ENCODE measurements around the gene OBP2A.
"Not testable (repeated sequence)": the region's sequence is repeated elsewhere in the genome, so short reads cannot be mapped to it uniquely, and the experiment has no call there.

Gene OBP2A

DNA sequence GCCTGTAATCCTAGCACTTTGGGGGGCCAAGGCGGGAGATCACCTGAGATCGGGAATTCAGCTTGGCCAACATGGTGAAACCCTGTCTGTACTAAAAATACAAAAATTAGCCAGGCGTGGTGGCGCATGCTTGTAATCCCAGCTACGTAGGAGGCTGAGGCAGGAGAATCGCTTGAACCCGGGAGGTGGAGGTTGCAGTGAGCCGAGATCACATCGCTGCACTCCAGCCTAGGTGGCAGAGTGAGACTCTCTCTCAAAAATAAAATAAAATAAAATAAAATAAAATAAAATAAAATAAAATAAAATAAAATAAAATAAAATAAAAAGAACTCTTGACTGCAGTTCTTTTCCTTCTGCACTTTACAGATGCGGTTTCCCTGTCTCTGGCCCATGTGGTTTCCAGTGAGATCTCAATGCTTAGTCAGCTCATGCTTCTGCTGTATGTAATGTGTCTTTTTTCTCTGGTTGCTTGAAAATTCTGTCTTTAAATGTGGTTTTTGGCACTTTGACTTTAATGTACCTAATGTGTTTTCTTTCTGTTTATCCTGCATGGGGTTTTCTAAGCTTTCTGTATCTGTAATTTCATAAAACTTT lies 17.0 kb upstream of the OBP2A start:
- DNase-seq: not testable (repeated sequence)

DNA sequence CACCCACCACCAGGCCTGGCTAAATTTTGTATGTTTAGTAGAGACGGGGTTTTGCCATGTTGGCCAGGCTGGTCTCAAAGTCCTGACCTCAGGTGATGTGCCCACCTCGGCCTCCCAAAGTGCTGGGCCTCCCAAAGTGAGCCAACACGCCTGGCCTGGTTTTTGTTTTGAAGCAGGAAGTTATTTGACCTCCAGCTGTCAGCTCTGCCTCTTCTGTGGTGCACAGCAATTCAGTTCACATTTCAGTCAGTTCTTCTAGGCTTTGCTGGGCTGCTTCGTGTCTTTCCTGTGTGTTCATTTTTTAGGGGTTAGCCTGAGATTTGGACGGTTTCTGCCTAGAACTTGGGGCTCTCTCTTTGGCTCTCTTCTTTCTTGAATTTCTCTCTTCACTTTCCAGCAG lies 15.8 kb upstream of the OBP2A start:
- DNase-seq: no peak

DNA sequence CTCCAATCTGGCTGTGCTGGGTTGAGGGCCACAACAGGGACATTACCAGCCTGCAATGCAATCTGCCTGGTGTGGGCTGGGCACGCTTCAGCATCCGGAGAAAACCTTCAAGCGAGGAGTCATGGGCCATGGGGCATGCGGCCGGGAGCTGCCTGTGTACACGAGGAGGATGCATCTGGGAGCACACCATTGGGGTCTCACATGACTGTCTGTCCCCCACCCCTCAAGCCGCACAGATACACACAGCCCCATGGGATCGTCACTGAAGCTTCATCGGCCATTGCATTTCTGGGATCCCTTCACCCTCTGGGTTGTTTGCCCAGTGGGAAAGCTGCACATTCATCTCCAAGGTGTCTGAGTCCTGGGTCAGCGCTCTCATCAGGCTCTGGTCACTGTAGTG lies 14.8 kb upstream of the OBP2A start:
- no peak for DNase-seq

DNA sequence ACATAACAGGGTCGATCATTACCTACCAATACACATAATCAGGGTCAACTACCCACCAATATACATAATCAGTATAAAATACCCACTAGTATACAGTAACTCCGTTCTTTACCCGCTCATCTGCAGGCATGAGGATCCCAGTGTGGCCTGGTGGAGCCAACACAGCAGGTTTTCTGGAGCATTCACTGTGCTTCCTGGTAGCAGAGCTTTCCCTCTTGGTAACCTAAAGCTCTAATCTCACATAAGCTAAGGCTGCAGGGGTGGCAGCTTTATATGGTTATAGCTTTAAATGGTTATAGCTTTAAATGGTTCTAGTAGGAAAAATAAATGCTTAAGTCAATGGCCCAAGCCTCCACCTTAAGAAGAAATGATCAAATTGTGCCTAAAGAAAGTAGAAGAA lies 12.8 kb upstream of the OBP2A start:
- no peak for DNase-seq

DNA sequence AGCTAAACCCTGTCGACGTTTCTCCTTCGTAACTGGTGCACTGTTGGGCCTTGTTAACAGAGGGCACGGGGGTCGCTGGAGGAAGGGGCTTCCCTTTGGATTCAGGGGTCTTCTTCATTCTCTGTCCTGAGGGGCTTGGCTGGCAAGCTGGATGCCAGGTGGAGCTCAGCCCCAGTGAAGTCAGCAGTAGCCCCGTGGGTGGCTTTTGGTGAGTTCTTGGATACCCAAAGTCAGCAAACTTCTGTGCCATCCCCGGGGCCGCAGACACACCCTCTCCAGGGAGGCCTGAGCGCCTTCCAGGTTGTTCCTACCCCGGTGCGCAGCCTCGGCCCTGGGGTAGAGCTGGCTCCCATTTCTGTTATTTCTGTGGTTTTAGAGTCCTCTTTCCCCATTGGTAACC lies 12.3 kb upstream of the OBP2A start:
- no peak for DNase-seq

DNA sequence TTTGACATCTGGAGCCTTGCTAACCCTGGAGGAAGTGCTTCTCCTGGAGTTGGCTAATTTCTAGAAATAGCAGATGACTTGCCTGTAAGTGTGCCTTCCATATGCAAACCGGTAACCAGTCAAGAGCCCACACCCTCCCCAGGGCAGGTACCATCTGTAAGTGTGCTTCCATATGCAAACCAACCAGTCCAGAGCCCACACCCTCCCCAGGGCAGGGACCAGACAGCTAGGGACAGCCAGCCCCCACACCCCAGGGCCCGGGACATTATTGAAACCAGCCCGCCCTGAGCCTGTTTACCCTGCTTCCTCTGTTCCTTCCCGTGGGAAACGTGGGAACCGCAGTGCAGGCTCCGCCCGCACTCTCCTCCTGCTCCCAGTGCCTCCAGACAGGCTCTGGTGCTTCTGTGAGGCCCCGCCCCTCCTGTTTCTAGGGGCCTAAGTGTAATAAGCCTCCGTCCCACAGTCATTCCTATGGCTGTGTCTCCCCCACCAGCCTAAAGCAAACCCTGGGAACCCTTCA lies 11.7 kb upstream of the OBP2A start:
- DNase-seq: not testable (repeated sequence)

DNA sequence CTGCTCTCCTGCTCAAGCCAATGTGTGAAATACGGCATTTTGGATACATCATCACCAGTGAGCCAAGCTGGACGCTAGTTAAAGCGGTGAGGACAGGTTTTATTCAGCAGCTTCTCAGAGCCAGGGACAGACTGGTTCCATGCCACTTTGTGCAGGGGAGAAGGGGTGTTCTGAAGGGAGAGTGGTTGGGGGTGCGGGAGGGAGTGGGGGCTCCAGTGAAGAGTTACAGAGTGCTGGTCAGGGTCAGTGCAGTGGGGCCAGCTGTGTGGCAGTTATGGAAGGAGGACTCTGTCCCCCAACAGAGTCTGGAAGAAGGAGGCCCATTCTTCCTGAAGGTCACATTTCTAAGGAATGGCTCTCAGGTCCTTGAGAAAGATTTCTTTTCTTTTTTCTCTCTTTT lies 11.1 kb upstream of the OBP2A start:
- DNase-seq: not testable (repeated sequence)

DNA sequence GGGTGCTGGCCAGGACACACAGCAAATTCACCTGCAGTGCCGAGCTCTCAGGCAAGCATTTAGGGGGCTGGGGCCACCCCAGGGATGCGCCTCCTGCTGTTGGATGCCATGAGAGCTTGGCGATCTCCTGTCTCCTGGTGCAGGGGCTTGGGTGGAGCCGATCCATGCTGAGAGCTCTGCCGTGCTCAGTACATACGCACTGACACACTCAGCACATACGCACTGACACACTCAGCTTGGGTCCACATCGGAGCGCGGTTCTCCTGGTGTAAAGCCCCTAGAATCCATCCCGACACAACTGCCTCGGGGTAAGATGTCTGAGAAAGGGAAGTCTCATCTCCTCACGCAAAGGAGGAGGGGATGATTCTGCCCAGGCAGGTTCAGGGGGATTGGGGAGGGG lies 10.3 kb upstream of the OBP2A start:
- DNase-seq: not testable (repeated sequence)

DNA sequence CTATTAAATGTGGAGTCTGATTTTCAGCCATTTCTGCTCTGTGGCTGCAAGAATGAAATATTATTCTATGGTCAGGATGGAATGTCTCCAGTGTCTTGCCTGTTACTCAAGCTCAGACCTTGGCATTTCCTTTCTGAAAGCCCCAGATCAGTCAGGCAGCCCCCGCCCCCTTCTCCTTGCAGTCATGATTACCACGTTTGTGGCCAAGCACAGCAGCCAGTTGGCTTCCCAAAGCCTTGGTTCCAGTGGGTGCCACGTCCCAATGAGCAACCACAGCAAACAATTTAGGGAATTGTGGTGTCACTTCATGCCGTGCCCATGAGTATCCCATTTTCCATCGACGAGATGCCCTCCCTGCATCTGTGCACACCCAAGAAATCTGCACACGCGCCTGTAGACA lies 9.7 kb upstream of the OBP2A start:
- DNase-seq: no peak

DNA sequence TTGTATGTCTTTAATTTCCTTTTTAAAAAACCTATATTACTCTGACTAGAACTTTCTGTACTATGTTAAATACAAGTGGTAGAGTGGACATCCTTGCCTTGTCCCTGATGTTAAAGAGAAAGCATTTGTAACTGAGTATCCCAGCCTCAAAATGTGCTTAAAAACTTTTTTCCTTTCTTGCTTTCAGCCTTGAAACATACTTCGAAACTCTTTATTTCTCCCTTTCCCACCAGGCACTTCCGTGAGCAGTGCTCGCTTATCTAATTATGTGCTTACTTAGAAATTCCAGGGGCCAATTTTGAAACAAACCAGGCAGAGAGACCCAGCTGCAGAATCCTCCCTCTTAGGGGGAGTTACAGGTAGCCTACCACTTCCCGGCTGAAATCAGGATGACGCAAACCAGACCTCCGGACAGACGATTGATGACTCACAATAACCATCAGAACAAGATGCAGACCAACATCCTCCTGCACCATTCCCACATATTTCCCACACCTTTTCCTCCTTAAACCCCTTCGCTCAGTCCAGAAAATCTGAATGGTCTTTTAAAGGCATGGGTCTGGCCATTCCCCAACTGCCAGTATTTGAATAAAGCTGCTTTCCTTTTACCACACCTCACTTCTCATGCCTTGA lies 2.5 kb upstream of the OBP2A start:
- not testable (repeated sequence) for DNase-seq

DNA sequence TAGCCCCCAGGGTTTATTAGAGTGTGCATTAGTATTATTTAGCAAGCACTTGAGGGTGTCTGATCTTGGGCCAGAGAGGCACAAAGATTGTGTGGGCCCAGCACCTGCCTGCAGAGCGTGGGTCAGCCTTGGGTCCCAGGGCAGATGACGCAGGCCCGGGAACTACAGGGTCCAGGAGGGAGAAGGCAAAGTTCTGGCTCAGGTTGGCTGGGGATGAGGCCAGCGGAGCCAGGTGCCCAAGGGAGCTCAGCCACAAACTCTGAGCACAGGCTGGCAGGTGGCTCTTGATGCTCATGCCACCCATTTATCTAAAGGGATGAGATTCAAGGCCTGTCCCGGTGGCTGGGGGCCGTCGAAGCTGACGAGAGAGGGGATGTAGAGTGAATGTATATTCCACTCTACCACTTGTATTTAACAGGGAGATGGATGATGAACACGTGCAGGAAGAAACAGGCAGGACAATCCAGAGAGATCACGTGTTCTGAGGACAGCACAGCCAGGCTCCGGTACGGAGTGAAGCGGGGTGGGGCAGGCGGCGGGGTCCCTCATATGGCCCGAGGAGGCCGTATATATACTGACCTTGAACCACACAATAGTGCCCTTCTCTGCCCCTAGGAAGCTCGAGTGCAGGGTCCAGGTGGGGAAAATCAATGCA lies 818 bp upstream of the OBP2A start:
- DNase-seq: no peak

DNA sequence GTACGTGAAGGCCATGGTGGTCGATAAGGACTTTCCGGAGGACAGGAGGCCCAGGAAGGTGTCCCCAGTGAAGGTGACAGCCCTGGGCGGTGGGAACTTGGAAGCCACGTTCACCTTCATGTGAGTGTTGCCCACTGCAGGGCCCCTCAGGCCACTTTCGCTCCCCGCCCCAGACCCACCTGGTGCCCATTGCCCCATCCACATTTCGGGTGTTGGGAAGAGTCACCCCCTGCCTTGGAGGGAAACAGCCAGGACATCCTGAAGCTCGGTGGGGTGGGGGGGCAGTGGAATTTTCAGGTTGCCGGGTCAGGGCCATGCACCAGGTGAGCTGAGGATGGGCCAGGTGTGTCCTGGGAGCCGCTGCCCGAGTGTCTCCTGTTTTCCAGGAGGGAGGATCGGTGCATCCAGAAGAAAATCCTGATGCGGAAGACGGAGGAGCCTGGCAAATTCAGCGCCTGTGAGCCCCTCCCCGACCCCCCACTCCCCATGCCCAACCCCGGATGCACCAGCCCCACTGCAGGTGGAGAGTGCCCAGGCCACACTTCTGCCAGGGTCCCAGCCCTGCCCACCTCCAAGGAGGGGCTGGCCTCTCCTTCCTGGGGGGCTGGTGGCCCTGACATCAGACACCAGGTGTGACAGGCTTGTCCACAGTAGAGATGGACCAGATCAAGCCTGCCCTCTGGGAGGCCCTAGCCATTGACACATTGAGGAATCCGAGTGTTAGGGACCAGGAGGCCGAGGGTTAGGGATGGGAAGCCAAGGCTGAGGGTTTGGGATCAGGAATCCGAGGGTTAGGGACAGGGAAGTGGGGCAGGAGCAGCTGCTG lies 1.1 kb downstream of the OBP2A start:
- DNase-seq: not testable (repeated sequence)

DNA sequence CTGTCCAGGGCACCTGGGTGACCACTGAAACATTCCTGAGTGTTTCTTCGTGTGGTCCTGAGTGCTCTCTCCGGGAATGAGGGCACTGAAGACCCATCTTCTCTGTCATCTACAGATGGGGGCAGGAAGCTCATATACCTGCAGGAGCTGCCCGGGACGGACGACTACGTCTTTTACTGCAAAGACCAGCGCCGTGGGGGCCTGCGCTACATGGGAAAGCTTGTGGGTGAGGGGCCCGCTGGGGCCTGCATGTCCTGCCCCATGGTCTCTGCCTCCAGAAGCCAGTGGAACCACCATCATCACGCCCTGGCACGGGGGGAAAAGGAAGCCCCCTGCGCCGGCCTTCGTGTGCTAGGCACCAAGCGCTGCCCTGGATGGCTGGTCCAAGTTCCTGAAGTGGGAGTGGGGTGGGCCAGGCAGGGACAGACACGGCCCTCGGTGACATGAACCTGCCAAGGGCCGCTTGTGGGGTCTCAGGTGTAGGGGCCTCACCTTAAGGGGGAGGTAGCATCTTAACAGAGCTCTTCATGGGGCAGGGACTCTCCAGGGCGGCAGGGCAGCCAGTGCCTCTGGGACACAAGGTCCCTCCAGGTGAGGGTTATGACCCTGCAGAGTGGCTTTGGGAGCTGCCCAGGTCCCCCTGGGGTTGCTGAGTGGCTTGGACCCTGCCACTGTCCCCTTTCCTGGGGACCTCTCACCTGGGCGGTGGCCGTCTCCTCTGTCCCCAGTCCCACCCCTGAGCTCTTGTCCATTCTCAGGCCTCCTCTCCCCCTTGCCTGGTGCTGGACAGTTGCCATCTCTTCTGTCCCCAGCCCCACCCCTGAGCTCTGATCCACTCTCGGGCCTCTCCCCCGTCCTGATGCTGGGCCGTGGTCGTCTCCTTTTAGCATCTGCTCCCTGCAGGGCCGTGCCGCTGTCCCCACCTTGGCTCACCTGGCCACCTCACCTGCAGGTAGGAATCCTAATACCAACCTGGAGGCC lies 2.1 kb downstream of the OBP2A start:
- DNase-seq: no peak

DNA sequence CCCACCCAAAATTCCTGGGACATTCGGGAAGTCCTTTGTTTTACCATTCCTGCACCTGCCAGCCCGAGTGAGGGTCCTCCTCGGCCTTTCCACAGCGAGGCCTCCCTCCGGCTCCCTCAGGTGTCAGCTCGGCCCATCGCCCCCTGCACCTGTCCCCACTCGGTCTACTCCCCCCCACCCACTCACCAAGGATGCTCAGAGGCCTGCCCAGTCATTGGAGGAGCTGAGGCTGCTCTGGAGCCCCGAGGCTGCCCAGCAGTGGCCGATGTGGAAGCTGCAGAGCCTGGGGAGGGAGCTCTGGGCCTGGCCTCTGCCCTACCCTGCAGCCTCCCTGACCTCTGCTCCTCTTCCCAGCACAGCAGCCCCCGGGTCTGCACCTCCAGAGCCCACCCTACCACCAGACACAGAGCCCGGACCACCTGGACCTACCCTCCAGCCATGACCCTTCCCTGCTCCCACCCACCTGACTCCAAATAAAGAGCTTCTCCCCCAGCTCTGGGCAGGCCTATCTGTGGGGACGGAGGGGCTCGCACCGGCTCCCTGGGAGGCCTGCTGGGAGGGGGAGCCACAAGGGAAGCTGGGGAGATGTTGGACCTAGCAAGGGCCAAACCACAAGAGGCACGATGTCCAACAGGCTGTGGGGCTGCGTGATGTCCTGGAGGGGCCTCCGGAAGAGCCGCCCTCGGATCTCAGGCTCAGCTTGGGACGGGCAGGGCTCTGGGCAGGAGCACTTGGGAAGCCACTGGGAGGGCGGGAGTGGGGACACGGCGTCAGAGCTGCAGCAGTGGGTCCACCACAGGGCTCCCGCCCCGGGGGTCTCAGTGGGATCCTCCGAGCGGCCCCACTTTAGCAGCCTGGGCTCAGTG lies 3.8 kb downstream of the OBP2A start:
- not testable (repeated sequence) for DNase-seq

DNA sequence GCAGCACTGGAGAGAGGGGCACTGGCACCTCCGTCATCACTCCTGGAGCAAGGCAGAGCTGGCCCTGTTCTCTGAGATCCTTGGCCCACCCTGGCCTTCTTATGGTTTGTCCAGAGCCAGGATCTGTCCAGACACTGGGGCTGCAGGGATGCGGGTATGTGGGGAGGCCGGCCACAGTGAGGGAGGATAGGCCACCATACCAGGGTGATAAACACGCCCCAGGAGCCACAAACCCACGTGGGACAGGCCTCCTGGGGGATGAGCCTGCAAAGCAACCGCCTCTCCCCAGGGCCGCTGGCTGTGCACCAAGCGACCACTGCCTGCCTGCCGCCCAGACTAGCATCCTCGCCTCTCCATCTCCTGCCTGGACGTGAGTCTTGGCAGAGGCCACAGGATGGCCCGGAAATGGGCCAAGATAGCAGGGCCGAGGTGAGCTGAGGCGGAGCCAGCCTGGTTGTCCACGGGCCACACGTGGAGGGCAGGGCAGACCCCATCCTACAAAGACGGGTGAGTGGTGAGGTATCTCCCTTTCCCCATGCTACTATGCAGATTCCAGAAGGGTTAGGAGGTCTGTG lies 4.5 kb downstream of the OBP2A start:
- no peak for DNase-seq

DNA sequence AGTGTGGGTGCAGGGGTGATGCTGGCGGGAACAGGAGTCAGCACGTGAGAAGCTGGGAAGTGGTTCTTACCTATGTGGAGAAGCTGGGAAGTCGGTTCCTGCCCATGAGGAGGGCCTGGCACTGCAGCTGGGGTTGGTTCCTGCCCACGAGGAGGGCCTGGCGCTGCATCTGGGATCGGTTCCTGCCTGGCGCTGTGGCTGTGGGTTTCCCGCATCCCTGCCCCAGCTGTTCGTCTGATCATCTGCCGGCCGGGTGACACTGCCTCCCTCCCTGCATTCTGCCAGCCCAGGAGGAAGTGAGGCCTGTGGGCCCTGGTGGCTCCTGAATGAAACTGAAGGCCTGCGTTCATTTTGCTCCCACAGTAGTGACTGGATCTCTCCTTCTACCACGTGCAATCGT lies 5.1 kb downstream of the OBP2A start:
- DNase-seq: no peak

DNA sequence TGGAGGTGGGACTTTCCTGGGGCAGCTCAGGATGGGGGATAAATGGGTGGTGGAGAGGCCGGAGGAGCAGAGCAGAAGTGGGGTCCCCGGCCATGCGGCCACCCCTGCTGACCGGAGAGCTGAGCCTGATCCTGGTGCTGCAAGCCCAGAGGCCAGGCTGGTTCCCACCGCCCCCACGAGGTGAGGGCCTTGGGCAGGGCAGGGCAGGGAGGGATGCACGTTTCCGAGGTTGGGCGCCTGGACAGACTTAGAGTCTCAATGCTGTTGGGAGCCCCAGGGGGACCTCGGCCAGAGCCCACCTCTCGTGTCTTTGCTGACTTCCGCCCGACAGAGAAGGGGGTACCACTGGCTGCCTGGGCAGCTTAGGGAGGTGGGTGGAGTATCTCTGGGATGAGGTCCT lies 5.5 kb downstream of the OBP2A start:
- no peak for DNase-seq

DNA sequence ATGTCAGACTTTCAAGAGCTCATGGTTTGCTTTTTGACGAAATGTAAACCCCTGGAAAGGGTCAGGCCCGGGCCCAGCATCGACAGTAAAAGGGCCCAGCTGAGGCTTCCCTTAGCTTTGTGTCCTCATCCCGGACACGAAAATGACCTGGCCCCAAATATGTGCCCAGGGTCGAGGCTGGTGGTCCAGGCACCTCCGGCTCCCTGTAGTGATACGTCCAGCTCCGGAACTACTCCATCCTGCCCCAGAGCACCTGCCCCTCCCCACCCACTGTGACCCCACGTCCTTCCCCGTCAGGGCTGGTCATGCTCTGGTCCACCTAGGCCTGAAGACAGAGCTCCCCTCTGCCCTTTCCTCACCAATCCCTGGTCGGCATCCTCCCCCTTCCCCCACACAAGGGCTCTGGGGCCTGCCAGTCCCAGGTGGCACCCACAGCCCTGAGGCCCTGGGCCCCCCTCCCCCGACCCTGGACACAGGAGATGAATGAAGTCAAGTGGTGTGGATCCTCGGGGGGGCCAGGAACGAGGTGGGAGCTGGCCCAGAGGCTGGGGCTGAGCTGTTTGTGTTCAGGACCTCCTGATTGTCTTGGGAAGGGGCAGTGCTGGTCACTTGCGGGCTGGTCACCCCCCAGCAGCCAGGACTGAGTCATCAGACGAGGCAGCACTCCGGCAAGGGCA lies 6.2 kb downstream of the OBP2A start:
- no peak for DNase-seq

DNA sequence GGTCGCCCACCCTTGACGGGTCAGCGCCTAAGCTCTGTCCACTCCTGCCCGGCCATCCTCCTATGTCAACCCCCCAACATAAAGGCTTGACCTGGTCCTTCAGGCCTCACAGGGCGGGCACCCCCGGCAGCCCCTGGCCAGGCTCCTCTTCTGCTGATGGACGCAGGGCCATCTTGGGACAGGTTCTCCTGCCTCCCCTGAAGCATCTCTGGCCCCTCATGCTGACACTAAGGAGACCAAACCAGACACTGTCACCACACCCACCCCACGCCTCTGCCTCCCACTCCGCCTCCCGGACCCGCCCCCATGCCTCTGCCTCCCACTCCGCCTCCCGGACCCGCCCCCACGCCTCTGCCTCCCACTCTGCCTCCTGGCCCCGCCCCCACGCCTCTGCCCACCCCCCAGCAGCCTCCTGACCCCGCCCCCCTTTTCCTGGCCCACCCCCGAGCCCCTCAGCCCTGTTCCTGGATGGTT lies 6.8 kb downstream of the OBP2A start:
- no peak for DNase-seq

DNA sequence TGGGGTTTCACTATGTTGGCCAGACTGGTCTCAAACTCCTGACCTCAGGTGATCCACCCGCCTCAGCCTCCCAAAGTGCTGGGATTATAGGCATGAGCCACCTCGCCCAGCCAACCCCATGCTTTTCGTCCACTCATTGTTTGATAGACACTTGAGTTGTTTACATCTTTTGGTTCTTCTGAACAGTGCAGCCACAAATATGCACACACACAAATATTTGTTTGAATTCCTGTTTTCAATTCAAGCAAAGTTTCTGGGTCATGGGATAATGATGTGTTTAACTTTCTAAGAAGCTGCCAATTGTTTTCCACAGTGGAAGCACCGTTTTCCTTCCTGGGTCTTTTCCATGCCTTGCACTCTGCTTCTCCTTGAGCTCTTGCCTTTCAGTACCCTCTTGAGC lies 8.8 kb downstream of the OBP2A start:
- DNase-seq: no peak

All from NCI-H2081 treated with DMSO at 0.1 percent for 48 hours (cell line).